IPS-20b (cell line): ENCODE results near the gene ZMYND12.

ENCODE experiments used
- H3K27ac ChIP-seq: one replicate; pipeline ENCODE4 v1.5.1; 2013; ENCODE audit warnings: low read length
- H3K27me3 ChIP-seq: 2 replicates; pipeline ENCODE4 v1.6.1; 2013; ENCODE audit warnings: mild to moderate bottlenecking, low read length, inconsistent platforms; ENCODE audit not compliant: insufficient read depth
- H3K36me3 ChIP-seq: 2 replicates; pipeline ENCODE4 v1.6.1; 2013; ENCODE audit warnings: low read depth, mild to moderate bottlenecking, inconsistent platforms, low read length, moderate library complexity; ENCODE audit not compliant: insufficient read depth
- H3K4me1 ChIP-seq: 2 replicates; pipeline ENCODE4 v1.6.1; 2013; ENCODE audit warnings: mild to moderate bottlenecking, control low read depth, inconsistent platforms, low read length, moderate library complexity; ENCODE audit not compliant: insufficient read depth
- H3K4me3 ChIP-seq: 2 replicates; pipeline ENCODE4 v1.5.1; 2013; ENCODE audit warnings: mild to moderate bottlenecking, low read length, inconsistent platforms
- H3K9ac ChIP-seq: 2 replicates; pipeline ENCODE4 v1.6.1; 2013; ENCODE audit warnings: low read depth, mild to moderate bottlenecking, inconsistent platforms, low read length, moderate library complexity
- H3K9me3 ChIP-seq: 2 replicates; pipeline ENCODE4 v1.6.1; 2013; ENCODE audit warnings: mild to moderate bottlenecking, low read depth, low read length, inconsistent platforms; ENCODE audit not compliant: insufficient read depth

ZMYND12 gene

DNA sequence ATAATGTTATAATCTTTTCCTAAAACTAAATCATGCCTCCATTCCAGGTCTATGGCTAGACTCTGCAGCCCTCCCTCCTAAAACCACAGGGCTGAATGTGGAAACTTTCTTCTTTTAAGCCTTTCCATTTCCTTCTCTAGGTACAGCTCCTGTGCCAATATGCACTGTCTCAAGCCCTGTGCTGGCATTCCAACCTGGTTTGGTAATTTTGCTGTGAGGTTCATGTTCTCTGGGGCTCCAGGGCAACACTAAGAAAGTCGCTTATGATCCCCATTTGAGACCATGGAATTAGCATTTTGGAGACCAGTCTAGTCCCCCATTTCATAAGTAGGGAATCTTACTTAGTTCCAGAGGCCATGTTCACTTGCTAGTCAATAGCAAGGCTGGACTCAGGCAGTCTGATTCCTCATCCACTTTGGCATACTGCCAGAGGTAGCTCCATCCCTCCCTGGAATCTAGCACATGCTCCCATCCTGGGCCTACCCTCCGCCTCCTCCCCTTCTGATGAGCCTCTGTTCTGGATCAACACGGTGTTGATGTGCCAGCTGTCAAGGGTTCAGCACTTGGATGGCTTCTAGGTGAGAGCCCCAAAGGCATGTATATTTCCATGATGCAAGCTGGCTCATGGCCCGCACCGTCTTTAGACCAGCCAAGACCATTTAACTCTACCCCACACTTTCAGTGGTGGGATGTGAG lies 36.5 kb downstream of the ZMYND12 start:
- H3K36me3 ChIP-seq = no peaks in the 10 kb centered on the region
- H3K9ac ChIP-seq = no peak overlapping the region
- H3K27me3 ChIP-seq = no peaks in the 10 kb centered on the region
- no peak overlapping the region for H3K4me3 ChIP-seq
- H3K9me3 ChIP-seq = no peaks in the 10 kb centered on the region
- H3K27ac ChIP-seq = no peak overlapping the region
- peaks cover 12% of the 10 kb centered on the region for H3K4me1 ChIP-seq

GRCh38 chr1:42418516-42418915 lies 37.3 kb downstream of the ZMYND12 start:
- Histone ChIP-seq H3K36me3 (no peaks in the 10 kb centered on the region), H3K27me3 (no peaks in the 10 kb centered on the region), H3K9me3 (no peaks in the 10 kb centered on the region), H3K4me1 (peaks cover 12% of the 10 kb centered on the region), H3K9ac (no peak overlapping the region), H3K4me3 (no peak overlapping the region), H3K27ac (no peak overlapping the region)

DNA sequence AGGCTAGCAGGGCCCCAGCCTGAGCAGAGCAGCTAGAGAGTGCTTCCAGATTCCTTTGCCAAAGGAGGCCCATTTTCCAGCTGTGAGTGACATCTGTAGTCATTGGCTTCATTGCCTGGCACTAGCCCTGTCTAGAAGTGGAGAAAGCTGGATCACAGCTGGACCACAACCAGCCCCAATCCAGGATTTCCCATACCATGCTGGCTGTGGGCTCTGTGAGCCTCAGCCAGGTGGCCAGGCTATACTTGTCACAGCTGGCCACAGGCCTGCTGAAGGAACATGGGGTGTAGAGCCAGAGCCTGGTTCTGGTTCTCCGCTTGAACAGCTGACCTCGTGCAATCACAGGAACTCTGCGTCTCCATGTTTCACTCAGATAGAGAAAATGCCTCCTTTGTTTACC lies 38.7 kb downstream of the ZMYND12 start:
- H3K4me3 ChIP-seq = no peak overlapping the region
- H3K27ac ChIP-seq = no peak overlapping the region
- peaks cover 12% of the 10 kb centered on the region for H3K4me1 ChIP-seq
- no peaks in the 10 kb centered on the region for H3K9me3 ChIP-seq
- H3K36me3 ChIP-seq = no peaks in the 10 kb centered on the region
- no peaks in the 10 kb centered on the region for H3K27me3 ChIP-seq
- H3K9ac ChIP-seq = no peak overlapping the region

GRCh38 chr1:42414551-42415496 lies 41.0 kb downstream of the ZMYND12 start:
- H3K9me3 ChIP-seq = no peaks in the 10 kb centered on the region
- no peak overlapping the region for H3K4me3 ChIP-seq
- no peak overlapping the region for H3K27ac ChIP-seq
- no peaks in the 10 kb centered on the region for H3K36me3 ChIP-seq
- H3K4me1 ChIP-seq = peaks cover 12% of the 10 kb centered on the region
- H3K27me3 ChIP-seq = no peaks in the 10 kb centered on the region
- no peak overlapping the region for H3K9ac ChIP-seq

- Histone ChIP-seq H3K27me3 (no peaks in the 10 kb centered on the region), H3K4me3 (no peak overlapping the region), H3K36me3 (no peaks in the 10 kb centered on the region), H3K9me3 (no peaks in the 10 kb centered on the region), H3K9ac (no peak overlapping the region), H3K4me1 (no peaks in the 10 kb centered on the region), H3K27ac (no peak overlapping the region)
Observed at GRCh38 chr1:42403880-42404400, 51.9 kb downstream of the ZMYND12 start.

- H3K4me3 ChIP-seq = no peak overlapping the region
- no peak overlapping the region for H3K27ac ChIP-seq
- no peaks in the 10 kb centered on the region for H3K4me1 ChIP-seq
- no peaks in the 10 kb centered on the region for H3K9me3 ChIP-seq
- no peak overlapping the region for H3K9ac ChIP-seq
- no peaks in the 10 kb centered on the region for H3K36me3 ChIP-seq
- H3K27me3 ChIP-seq = no peaks in the 10 kb centered on the region
Observed at GRCh38 chr1:42399315-42400100, 56.3 kb downstream of the ZMYND12 start.

DNA sequence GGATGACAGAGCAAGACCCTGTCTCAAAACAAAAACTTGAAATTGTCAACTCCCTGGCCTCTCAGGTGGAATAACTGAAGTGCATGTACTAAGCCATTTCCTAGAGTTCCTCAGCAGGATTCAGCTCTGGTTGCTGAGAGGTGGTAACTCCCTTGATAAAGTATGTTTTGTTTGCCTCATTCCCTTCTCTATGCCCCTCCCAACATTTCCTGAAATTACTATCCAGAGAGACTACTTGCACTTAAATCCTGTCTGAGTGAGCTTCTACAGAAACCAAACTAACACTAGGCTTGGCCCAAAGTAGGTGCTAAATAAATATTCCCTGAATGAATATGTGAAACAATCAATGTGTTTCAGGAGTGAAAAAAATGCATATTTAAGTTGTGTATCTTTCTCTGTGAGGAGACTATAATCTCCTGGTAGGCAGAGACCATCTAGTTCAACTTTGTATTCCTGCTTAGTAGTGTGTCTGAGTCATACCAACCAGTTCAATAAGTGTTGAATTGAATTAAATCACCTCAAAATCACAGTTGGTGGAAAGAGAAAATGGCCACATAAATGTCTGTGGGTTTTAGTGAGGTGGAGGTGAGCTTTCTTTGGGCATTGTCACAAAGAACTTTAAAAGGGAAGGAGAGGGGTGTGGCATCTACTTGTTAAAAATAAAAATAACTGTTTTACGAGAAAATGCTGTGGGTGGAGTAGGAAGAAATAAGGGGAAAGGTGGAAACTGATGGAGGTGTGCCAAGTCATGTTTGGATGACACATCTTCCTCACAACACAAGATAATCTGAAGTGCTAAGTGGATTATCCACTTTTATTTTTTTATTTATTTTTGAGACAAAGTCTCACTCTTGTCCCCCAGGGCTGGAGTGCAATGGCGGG lies 62.6 kb downstream of the ZMYND12 start:
- Histone ChIP-seq H3K4me3 (no peak overlapping the region), H3K9me3 (no peaks in the 10 kb centered on the region), H3K4me1 (no peaks in the 10 kb centered on the region), H3K27ac (no peak overlapping the region), H3K9ac (no peak overlapping the region), H3K27me3 (no peaks in the 10 kb centered on the region; the same call in 1 of the 2 replicates), H3K36me3 (no peaks in the 10 kb centered on the region)

DNA sequence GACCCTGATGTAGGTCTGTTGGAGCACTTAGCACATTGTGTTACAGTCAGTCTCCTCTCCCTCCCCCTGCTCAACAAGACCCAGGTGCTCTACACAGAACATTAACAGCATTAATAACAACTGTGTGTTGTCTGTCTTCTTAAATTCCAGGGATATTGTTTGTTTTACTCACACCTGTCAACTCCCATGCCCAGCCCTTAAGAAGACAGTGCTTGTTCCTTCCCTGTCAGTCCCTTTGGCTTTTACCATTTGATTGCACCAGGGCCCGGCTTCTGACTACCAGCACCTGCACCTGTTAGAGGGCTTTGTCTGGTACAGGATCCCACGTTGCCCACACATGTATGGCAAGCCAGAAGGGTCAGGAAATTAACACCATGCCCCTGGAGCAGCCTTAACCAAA lies 63.6 kb downstream of the ZMYND12 start:
- Histone ChIP-seq H3K9me3 (no peaks in the 10 kb centered on the region), H3K4me1 (no peaks in the 10 kb centered on the region), H3K36me3 (no peaks in the 10 kb centered on the region), H3K27ac (no peak overlapping the region), H3K4me3 (no peak overlapping the region), H3K9ac (no peak overlapping the region), H3K27me3 (no peaks in the 10 kb centered on the region; the same call in 1 of the 2 replicates)

- no peaks in the 10 kb centered on the region for H3K4me1 ChIP-seq
- H3K27me3 ChIP-seq = peaks cover 27% of the 10 kb centered on the region
- no peak overlapping the region for H3K27ac ChIP-seq
- no peaks in the 10 kb centered on the region for H3K9me3 ChIP-seq
- no peak overlapping the region for H3K9ac ChIP-seq
- no peak overlapping the region for H3K4me3 ChIP-seq
- no peaks in the 10 kb centered on the region for H3K36me3 ChIP-seq
Observed at GRCh38 chr1:42386051-42386450, 69.8 kb downstream of the ZMYND12 start.

GRCh38 chr1:42385283-42385682 lies 70.5 kb downstream of the ZMYND12 start:
- Histone ChIP-seq H3K9me3 (no peaks in the 10 kb centered on the region), H3K27ac (no peak overlapping the region), H3K4me1 (no peaks in the 10 kb centered on the region), H3K36me3 (no peaks in the 10 kb centered on the region), H3K4me3 (no peak overlapping the region), H3K27me3 (peaks cover 30% of the 10 kb centered on the region), H3K9ac (no peak overlapping the region)
